ENCODE results near the gene BCAN. TPM values are rescaled to one million over a fixed set of nuclear protein-coding genes. Genes with fewer than 3 reads are reported as not detected.
A peak's percentile ranks its signal among the peaks of the same experiment; 100 is the strongest.
"Not testable (repeated sequence)": the region's sequence is repeated elsewhere in the genome, so short reads cannot be mapped to it uniquely, and the experiment has no call there.

BCAN gene
- total RNA-seq, 3 donors from 2014 or later (not counting 1 experiment from before 2014, with no cell fraction given), result 0.18 to 0.25 (median 0.19) TPM

GRCh38 chr1:156602557-156602993 lies 39.3 kb upstream of the BCAN start:
- TF ChIP-seq CTCF (IDR thresholded peaks at IDR 0.05), result peak; percentile 12
- Mint-ChIP-seq H3K4me3 (peak overlapping the region; percentile 53), H3K4me1 (peaks cover 20 to 28% of the 10 kb centered on the region in 2 donors), H3K27ac (no peak overlapping the region), H3K9me3 (no peaks in the 10 kb centered on the region), H3K36me3 (no peaks in the 10 kb centered on the region), H3K27me3 (ENCODE audit: low read depth in 2 of 2) (no peaks in the 10 kb centered on the region)
- no peaks in the 10 kb centered on the region for H3K9me3 ChIP-seq (ENCODE audit: control insufficient read depth, insufficient read depth, low read length)
- WGBS (ENCODE audit: insufficient coverage), result 49% methylated on average over 10 of the region's 10 CpGs
- no peak for ATAC-seq
- H3K4me3 ChIP-seq (ENCODE audit: low read length), result no peak overlapping the region
- no peak overlapping the region for H3K27ac ChIP-seq (ENCODE audit: low read length)
- peaks cover 26% of the 10 kb centered on the region for H3K4me1 ChIP-seq (ENCODE audit: control insufficient read depth, insufficient read depth, low read length)
- intact Hi-C loops (cut with micrococcal nuclease), result no loop called here
- peaks cover 7% of the 10 kb centered on the region for H3K36me3 ChIP-seq (ENCODE audit: control insufficient read depth, insufficient read depth, low read length)
- no peaks in the 10 kb centered on the region for H3K27me3 ChIP-seq (ENCODE audit: control insufficient read depth, insufficient read depth, low read length)
- DNase-seq, result peak in 1 of 2 donors; percentile 51

- H3K4me1 ChIP-seq (ENCODE audit: control insufficient read depth, insufficient read depth, low read length), result peaks cover 10% of the 10 kb centered on the region
- H3K9me3 Mint-ChIP-seq; H3K4me3 Mint-ChIP-seq; H3K27me3 ChIP-seq (ENCODE audit: control insufficient read depth, insufficient read depth, low read length); H3K9me3 ChIP-seq (ENCODE audit: control insufficient read depth, insufficient read depth, low read length); H3K36me3 ChIP-seq (ENCODE audit: control insufficient read depth, insufficient read depth, low read length); H3K27me3 Mint-ChIP-seq (ENCODE audit: low read depth in 2 of 2); H3K36me3 Mint-ChIP-seq; DNase-seq; ATAC-seq; H3K27ac ChIP-seq (ENCODE audit: low read length); intact Hi-C loops (cut with micrococcal nuclease); H3K27ac Mint-ChIP-seq; H3K4me3 ChIP-seq (ENCODE audit: low read length): not testable (repeated sequence)
- 73% methylated on average over 4 of the region's 4 CpGs for WGBS (ENCODE audit: insufficient coverage)
- peaks cover 9 to 14% of the 10 kb centered on the region in 2 donors for H3K4me1 Mint-ChIP-seq
These were observed 34.6 kb upstream of the BCAN start for GRCh38 chr1:156607344-156607743.

GRCh38 chr1:156608036-156608674 lies 33.8 kb upstream of the BCAN start:
- no peaks in the 10 kb centered on the region for H3K27me3 ChIP-seq (ENCODE audit: control insufficient read depth, insufficient read depth, low read length)
- DNase-seq (peak; percentile 36 to 89), ATAC-seq (peak; percentile 92 to 99 (median 98))
- Mint-ChIP-seq H3K27ac (no peak overlapping the region), H3K9me3 (no peaks in the 10 kb centered on the region), H3K4me1 (peaks cover 8 to 9% of the 10 kb centered on the region in 2 donors), H3K27me3 (ENCODE audit: low read depth in 2 of 2) (peaks cover 3 to 6% of the 10 kb centered on the region in 2 donors), H3K36me3 (no peaks in the 10 kb centered on the region), H3K4me3 (no peak overlapping the region)
- no peak overlapping the region for H3K4me3 ChIP-seq (ENCODE audit: low read length)
- H3K4me1 ChIP-seq (ENCODE audit: control insufficient read depth, insufficient read depth, low read length), result peaks cover 6% of the 10 kb centered on the region
- no peaks in the 10 kb centered on the region for H3K9me3 ChIP-seq (ENCODE audit: control insufficient read depth, insufficient read depth, low read length)
- no peaks in the 10 kb centered on the region for H3K36me3 ChIP-seq (ENCODE audit: control insufficient read depth, insufficient read depth, low read length)
- intact Hi-C loops (cut with micrococcal nuclease), result loop anchor here (1.0 kb wide), 4 partner anchors 24 to 223 kb away; no protein-coding TSS in a partner anchor
- peak; percentile 87 for TF ChIP-seq CTCF (IDR thresholded peaks at IDR 0.05)
- WGBS (ENCODE audit: insufficient coverage), result 33% methylated on average over 7 of the region's 7 CpGs
- no peak overlapping the region for H3K27ac ChIP-seq (ENCODE audit: low read length)

GRCh38 chr1:156608981-156609380 lies 32.9 kb upstream of the BCAN start:
- H3K27ac Mint-ChIP-seq, result no peak overlapping the region
- WGBS (ENCODE audit: insufficient coverage), result 44% methylated on average over 6 of the region's 6 CpGs

GRCh38 chr1:156610072-156610471 lies 31.8 kb upstream of the BCAN start:
- H3K4me1 ChIP-seq (ENCODE audit: control insufficient read depth, insufficient read depth, low read length); H3K4me3 Mint-ChIP-seq; H3K4me3 ChIP-seq (ENCODE audit: low read length); DNase-seq; H3K27ac Mint-ChIP-seq; H3K9me3 Mint-ChIP-seq; H3K36me3 Mint-ChIP-seq; H3K9me3 ChIP-seq (ENCODE audit: control insufficient read depth, insufficient read depth, low read length); H3K4me1 Mint-ChIP-seq; H3K27ac ChIP-seq (ENCODE audit: low read length); intact Hi-C loops (cut with micrococcal nuclease); H3K27me3 ChIP-seq (ENCODE audit: control insufficient read depth, insufficient read depth, low read length); ATAC-seq; H3K27me3 Mint-ChIP-seq (ENCODE audit: low read depth in 2 of 2); H3K36me3 ChIP-seq (ENCODE audit: control insufficient read depth, insufficient read depth, low read length): not testable (repeated sequence)
- 92% methylated on average over 9 of the region's 9 CpGs for WGBS (ENCODE audit: insufficient coverage)

More at GRCh38 chr1:156608981-156609380, 32.9 kb upstream of the BCAN start:
- Mint-ChIP-seq H3K27me3 (ENCODE audit: low read depth in 2 of 2) (peaks cover 3 to 6% of the 10 kb centered on the region in 2 donors), H3K4me3 (no peak overlapping the region), H3K4me1 (peaks cover 8 to 9% of the 10 kb centered on the region in 2 donors), H3K36me3 (no peaks in the 10 kb centered on the region), H3K9me3 (no peaks in the 10 kb centered on the region)
- H3K4me3 ChIP-seq (ENCODE audit: low read length), result no peak overlapping the region
- peak in 1 of 2 donors; percentile 80 for DNase-seq
- peak; percentile 54 for TF ChIP-seq CTCF (IDR thresholded peaks at IDR 0.05)
- no peaks in the 10 kb centered on the region for H3K36me3 ChIP-seq (ENCODE audit: control insufficient read depth, insufficient read depth, low read length)
- intact Hi-C loops (cut with micrococcal nuclease), result loop anchor here (1.0 kb wide), 4 partner anchors 25 to 224 kb away; no protein-coding TSS in a partner anchor
- H3K27me3 ChIP-seq (ENCODE audit: control insufficient read depth, insufficient read depth, low read length), result no peaks in the 10 kb centered on the region
- peak; percentile 52 to 73 (median 69) for ATAC-seq
- no peak overlapping the region for H3K27ac ChIP-seq (ENCODE audit: low read length)
- H3K4me1 ChIP-seq (ENCODE audit: control insufficient read depth, insufficient read depth, low read length), result peaks cover 6% of the 10 kb centered on the region
- H3K9me3 ChIP-seq (ENCODE audit: control insufficient read depth, insufficient read depth, low read length), result no peaks in the 10 kb centered on the region

Data from natural killer cell (primary cell).